Muscle of leg (tissue), 11 donors: Measurements from ENCODE around the gene NOL12. TPM values are rescaled to one million over a fixed set of nuclear protein-coding genes. Genes with fewer than 3 reads are reported as not detected.
"Not testable (repeated sequence)": the region's sequence is repeated elsewhere in the genome, so short reads cannot be mapped to it uniquely, and the experiment has no call there.

Source experiments
- DNase-seq: peaks from one replicate; pipeline ENCODE4 v3.0.0; 2013
- H3K27ac ChIP-seq: one replicate; pipeline ENCODE4 v1.5.1; 2013; ENCODE audit warnings: mild to moderate bottlenecking, low read length, control low read depth
- H3K27me3 ChIP-seq: one replicate; pipeline ENCODE4 v1.6.1; 2013; ENCODE audit warnings: low read length; ENCODE audit not compliant: control insufficient read depth, insufficient read depth
- H3K36me3 ChIP-seq: one replicate; pipeline ENCODE4 v1.6.1; 2013; ENCODE audit warnings: low read length; ENCODE audit not compliant: control insufficient read depth, insufficient read depth
- H3K4me1 ChIP-seq: one replicate; pipeline ENCODE4 v1.6.1; 2013; ENCODE audit warnings: low read length; ENCODE audit not compliant: control insufficient read depth, insufficient read depth
- H3K4me3 ChIP-seq: one replicate; pipeline ENCODE4 v1.5.1; 2013; ENCODE audit warnings: low read length, control low read depth
- H3K9me3 ChIP-seq: replicated peaks from 2 replicates; pipeline ENCODE4 v1.6.1; 2013; ENCODE audit warnings: low read depth, low read length; ENCODE audit not compliant: control insufficient read depth
- WGBS: methylation state at CpG from one replicate; pipeline ENCODE4 v1.1.5; 2013; ENCODE audit warnings: missing lambda C conversion rate; ENCODE audit not compliant: insufficient coverage; 5-methylcytosine and 5-hydroxymethylcytosine counted together
- polyA plus RNA-seq, 8 donors: library from polyadenylated mRNA; unstranded; fragments of 120-200 nt; gene quantifications; one replicate each; pipeline versions ENCODE4 v1.2.1 to v1.2.3, GENCODE V29; 2013; ENCODE audit warnings: inconsistent platforms in 1 of 8, low replicate concordance in 1 of 8; ENCODE audit not compliant: insufficient read length in 8 of 8, insufficient read depth in 1 of 8
- total RNA-seq: library from RNA; stranded (reverse); fragments of 120-200 nt; gene quantifications from one replicate; pipeline ENCODE4 v1.2.4, GENCODE V29; 2013

The NOL12 gene
- total and polyA plus RNA-seq, 9 donors: 15.8 to 18.5 (median 17.5) TPM

DNA sequence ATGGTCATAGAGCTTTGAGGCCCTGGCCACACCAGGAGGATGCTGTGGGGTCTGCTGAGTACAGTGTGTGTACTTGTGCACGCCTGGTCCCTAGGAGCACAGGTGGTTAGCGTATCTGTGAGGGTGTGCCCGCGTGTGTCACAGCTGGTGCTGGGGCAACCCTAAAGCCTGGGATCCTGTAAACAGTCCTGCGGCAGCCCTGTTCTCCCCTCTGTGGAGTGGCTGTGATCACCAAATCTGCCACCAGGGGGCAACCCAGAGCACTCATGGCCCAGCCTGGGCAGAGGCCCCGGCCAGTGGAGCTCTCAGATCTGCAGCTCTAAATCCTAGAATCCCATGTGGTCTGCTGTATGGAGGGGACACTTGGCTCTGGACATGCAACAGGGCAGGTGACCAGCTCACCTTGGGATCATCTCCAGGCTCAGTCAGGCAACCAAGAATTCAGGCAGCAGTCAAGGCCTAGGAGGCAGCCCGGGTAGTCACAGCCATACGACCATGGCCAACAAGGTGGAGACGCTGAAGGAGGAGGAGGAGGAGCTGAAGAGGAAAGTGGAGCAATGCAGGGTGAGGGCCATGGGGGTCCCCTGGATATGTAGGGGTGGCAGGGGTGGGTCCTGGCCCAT is 42.8 kb upstream of the NOL12 start:
- peaks cover 43% of the 10 kb centered on the region for H3K36me3 ChIP-seq
- WGBS: 29% methylated on average over 6 of the region's 9 CpGs
- peak; percentile 87 for DNase-seq
- no peaks in the 10 kb centered on the region for H3K27me3 ChIP-seq
- no peaks in the 10 kb centered on the region for H3K9me3 ChIP-seq
- H3K27ac ChIP-seq: no peak overlapping the region
- peaks cover 40% of the 10 kb centered on the region for H3K4me1 ChIP-seq
- no peak overlapping the region for H3K4me3 ChIP-seq

DNA sequence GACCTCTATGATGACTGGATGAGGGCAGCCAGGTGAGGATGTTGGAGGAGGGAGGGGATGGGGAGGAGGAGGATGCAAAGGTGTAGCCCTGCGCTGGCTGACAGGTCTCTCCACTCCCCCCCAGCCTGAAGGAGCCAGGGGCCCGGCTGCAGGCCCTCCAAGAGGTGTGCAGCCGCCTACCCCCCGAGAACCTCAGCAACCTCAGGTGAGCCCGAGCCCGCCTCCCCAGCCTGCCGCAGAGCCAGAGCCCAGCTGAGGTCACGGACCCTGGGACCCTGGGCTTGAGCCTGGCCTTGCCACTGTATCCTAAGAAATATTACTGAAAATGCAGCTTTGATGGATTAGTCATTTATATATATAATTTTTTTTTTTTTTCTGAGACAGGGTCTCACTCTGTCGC is 38.8 kb upstream of the NOL12 start:
- Histone ChIP-seq H3K27me3 (no peaks in the 10 kb centered on the region), H3K4me3 (no peak overlapping the region), H3K4me1 (peaks cover 16% of the 10 kb centered on the region), H3K9me3 (no peaks in the 10 kb centered on the region), H3K27ac (no peak overlapping the region), H3K36me3 (peaks cover 49% of the 10 kb centered on the region)
- no CpG with 5 or more reads among the region's 9 CpGs for WGBS
- DNase-seq: no peak

DNA sequence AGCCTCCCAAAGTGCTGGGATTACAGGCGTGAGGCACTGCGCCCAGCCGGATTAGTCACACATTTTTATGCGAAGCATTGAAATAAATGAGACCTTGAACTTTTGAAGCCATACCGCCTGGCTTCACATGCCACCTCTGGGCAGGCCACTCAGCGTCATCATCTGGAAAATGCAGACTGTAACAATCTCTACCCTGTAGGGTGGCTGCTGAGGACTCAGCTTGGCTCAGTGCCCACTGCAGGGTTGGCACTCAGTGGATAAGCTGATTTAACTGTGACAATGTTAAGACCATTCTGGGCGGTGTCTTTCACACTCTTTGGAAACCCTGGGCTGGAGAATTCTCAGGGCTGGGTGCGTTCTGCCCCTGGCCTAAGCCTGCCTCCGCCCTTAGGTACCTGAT is 38.2 kb upstream of the NOL12 start:
- Histone ChIP-seq H3K27me3 (no peaks in the 10 kb centered on the region), H3K4me1 (peaks cover 16% of the 10 kb centered on the region), H3K9me3 (no peaks in the 10 kb centered on the region), H3K27ac (peak overlapping the region; percentile 42), H3K4me3 (no peak overlapping the region), H3K36me3 (peaks cover 45% of the 10 kb centered on the region)
- WGBS: 89% methylated on average over 6 of the region's 9 CpGs
- peak; percentile 71 for DNase-seq

DNA sequence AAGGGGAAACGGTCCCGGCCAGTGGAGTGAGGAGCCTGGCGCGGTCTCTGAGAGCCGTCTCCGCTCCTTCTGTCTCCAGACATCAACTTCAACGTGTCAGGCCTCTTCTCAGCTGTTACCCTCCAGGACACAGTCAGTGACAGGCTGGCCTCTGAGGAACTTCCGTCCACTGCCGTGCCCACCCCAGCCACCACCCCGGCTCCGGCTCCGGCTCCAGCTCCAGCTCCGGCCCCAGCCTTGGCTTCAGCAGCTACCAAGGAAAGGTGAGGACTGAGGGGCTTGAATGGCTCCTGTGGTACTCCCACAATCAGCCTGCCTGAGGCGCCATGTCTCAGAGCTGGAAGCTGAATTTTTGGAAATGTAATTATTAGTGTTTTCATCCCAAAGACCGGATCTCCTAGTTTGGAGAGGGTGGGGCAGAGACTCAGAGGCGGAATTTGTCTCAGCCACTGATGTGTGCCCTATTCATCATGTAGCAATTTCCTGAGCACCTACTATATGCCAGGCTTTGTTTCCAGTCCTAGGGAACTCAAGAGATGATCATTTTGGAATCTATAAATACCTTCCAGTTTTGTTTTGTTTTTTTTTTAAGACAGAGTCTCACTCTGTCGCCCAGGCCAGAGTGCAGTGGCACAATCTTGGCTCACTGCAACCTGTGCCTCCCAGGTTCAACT is 35.5 kb upstream of the NOL12 start:
- no peak overlapping the region for H3K27ac ChIP-seq
- H3K4me1 ChIP-seq: peaks cover 8% of the 10 kb centered on the region
- H3K9me3 ChIP-seq: no peaks in the 10 kb centered on the region
- peaks cover 31% of the 10 kb centered on the region for H3K36me3 ChIP-seq
- no peak for DNase-seq
- 94% methylated on average over 11 of the region's 17 CpGs for WGBS
- H3K27me3 ChIP-seq: no peaks in the 10 kb centered on the region
- no peak overlapping the region for H3K4me3 ChIP-seq

DNA sequence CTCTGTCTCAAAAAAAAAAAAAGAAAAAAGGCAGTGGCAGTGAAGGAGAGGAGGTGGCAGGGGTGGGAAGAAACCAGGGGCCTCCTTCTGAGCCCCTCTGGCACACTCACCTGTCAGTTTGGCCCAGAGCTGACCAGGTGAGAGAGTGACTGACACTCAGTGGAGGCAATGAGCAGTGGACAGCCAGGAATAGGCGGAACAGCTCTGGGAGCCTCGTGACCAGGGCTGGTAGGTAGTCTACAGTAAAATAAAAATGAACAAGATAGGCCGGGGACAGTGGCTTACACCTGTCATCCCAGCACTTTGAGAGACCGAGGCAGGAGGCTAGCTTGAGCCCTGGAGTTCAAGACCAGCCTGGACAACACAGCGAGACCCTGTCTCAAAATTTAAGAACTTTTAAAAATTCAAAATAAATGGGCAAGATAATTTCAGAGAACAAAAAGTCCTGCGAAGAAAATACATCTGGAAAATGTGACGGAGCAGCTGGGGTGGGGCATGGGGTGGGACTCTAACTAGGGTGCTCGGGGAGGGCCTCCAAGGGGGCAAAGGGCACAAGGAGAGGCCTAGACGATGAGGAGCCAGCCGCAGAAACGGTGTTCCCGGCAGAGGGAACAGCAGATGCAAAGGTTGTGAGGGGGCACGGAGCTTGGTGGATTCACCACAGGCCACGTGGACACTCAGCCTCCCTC is 31.4 kb upstream of the NOL12 start:
- no peak for DNase-seq
- no peaks in the 10 kb centered on the region for H3K27me3 ChIP-seq

DNA sequence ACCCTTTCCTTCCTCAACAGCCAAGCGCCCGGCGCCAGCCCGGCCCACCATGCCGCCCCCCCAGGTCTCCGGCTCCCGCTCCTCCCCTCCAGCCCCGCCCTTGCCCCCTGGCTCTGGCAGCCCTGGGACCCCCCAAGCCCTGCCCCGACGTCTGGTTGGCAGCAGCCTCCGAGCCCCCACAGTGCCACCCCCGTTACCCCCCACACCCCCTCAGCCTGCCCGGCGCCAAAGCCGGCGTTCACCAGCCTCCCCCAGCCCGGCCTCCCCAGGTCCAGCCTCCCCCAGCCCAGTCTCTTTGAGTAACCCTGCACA is 30.9 kb upstream of the NOL12 start:
- DNase-seq: no peak
- no peak overlapping the region for H3K27ac ChIP-seq
- H3K36me3 ChIP-seq: peaks cover 11% of the 10 kb centered on the region
- no peaks in the 10 kb centered on the region for H3K27me3 ChIP-seq
- no peak overlapping the region for H3K4me3 ChIP-seq
- WGBS: 76% methylated on average over 2 of the region's 17 CpGs
- peaks cover 27% of the 10 kb centered on the region for H3K4me1 ChIP-seq
- H3K9me3 ChIP-seq: no peaks in the 10 kb centered on the region

More for the DNA sequence above, 31.4 kb upstream of the NOL12 start:
- Histone ChIP-seq H3K4me1 (peaks cover 22% of the 10 kb centered on the region), H3K9me3 (no peaks in the 10 kb centered on the region), H3K27ac (no peak overlapping the region), H3K4me3 (no peak overlapping the region), H3K36me3 (peaks cover 13% of the 10 kb centered on the region)
- WGBS: 81% methylated on average over 11 of the region's 14 CpGs

DNA sequence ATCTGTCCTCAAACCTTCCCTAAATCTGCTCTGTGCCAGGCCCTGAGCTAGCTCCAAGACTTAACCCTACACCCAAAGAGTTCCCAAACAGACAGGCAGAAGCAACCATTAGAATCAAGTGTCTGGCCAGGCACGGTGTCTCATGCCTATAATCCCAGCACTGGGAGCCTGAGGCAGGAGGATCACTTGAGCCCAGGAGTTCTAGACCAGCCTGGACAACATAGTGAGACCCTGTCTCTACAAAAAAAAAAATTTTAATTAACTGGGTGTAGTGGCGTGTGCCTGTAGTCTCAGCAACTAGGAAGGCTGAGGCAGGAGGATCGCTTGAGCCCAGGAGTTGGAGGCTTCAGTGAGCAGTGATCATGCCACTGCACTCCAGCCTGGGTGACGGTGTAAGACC is 29.6 kb upstream of the NOL12 start:
- H3K4me3 ChIP-seq, H3K27me3 ChIP-seq, H3K9me3 ChIP-seq, H3K36me3 ChIP-seq, DNase-seq: not testable (repeated sequence)
- Histone ChIP-seq H3K4me1 (peaks cover 41% of the 10 kb centered on the region), H3K27ac (peak overlapping the region; percentile 65)
- 87% methylated on average over 2 of the region's 4 CpGs for WGBS

DNA sequence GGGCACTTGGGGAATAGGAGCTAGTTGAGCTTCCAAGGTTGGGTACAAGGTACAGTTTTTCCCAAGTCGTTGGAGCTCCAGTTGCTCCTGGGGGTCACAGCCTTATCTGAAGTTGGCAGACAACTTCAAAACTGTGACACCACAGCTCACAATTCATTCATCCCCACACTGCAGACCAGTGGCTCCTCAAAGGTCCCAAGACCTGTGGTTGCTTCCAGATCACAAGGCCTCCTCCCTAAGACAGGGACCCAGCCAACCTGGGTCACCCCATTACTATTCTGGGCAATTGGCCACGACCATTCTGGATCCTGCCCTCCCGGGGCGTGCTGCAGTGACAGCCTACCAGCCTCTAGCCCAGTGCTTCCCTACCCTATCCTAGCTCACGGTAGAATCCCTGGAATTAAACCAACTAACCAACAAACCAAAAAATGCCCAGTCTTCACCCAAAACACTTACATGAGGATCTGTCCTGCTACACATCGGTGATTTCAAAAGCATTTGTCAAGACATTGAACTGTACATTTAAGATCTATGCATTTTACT is 28.5 kb upstream of the NOL12 start:
- WGBS: 0% methylated on average over 1 of the region's 6 CpGs
- H3K27ac ChIP-seq: peak overlapping the region; percentile 97
- H3K4me3 ChIP-seq: peak overlapping the region; percentile 64
- H3K4me1 ChIP-seq: peaks cover 48% of the 10 kb centered on the region
- no peaks in the 10 kb centered on the region for H3K9me3 ChIP-seq
- no peak for DNase-seq
- H3K27me3 ChIP-seq: no peaks in the 10 kb centered on the region
- peaks cover 6% of the 10 kb centered on the region for H3K36me3 ChIP-seq

DNA sequence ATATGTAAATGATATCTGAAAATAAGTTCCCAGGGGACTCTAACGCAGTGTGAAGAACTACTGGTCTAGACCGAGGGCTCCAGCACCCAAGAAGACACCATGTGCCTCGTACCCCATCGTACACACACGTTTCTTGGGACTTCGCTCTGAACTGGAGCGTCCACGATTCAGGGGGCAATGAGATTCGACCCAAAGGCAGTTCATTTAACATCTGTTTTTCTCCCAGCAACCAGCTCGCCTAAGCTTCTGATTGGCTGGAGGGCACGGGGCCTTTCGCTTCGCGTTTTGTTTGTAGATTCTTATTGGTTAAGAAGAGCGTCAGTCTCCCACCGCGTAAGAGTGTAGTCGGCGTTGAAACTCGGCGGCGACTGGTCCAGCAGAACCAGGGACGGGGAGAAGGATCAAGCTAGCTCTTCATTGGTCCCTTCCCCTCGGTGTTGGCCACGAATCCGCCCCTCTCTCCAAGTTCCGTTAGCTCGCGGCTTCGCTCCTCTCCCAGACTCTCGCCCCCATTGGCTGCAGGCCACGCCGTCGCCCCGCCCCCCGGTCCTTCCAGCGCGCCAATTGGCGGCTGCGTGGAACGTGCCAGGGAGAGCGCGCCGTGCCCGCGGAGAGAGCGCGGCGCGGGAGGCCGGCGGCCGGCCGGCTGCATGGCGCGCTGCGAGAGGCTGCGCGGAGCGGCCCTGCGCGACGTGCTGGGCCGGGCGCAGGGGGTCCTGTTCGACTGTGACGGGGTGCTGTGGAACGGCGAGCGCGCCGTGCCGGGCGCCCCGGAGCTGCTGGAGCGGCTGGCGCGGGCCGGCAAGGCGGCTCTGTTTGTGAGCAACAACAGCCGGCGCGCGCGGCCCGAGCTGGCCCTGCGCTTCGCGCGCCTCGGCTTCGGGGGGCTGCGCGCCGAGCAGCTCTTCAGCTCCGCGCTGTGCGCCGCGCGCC is 27.7 kb upstream of the NOL12 start, which contains the start of gene PDXP:
PDXP (plus strand) TSS at position 591 of the 933 bp plus-strand sequence; CDS start at position 651, 60 bp downstream.
- H3K27me3 ChIP-seq: no peaks in the 10 kb centered on the region
- H3K4me1 ChIP-seq: peaks cover 51% of the 10 kb centered on the region
- peak; percentile 100 for DNase-seq
- peak within 1 kb of the TSS; percentile 97 for H3K27ac ChIP-seq
- under 1% methylated on average over 99 of the region's 101 CpGs for WGBS
- H3K4me3 ChIP-seq: peak within 1 kb of the TSS; percentile 64
- no peaks in the 10 kb centered on the region for H3K9me3 ChIP-seq
- peaks cover 2% of the 10 kb centered on the region for H3K36me3 ChIP-seq
